SK-N-SH (cell line): Measurements from ENCODE around the gene MME. TPM values are rescaled to one million over a fixed set of nuclear protein-coding genes. Genes with fewer than 3 reads are reported as not detected.

Source experiments
- CTCF ChIA-PET: fragments of 300-600, 350-600 bp; formaldehyde crosslinking; extraction: SDS; loops from one replicate; lab custom pipeline; 2021; lab: Yijun Ruan, JAX
- POLR2A ChIA-PET: fragments of 350-600 bp; sonication (Branson Sonifier 250); formaldehyde crosslinking; extraction: SDS; loops from one replicate; lab custom pipeline; 2020; ENCODE audit warnings: antibody characterized with exemption, inconsistent platforms; lab: Yijun Ruan, JAX
- DNase-seq: peaks from one replicate; pipeline ENCODE4 v3.0.0; 2012
- H2AFZ ChIP-seq: fragments of 200-600 bp; sonication (generic); 2 replicates; pipeline ENCODE4 v1.8.1; 2016; ENCODE audit warnings: antibody characterized with exemption, mild to moderate bottlenecking, low read depth
- H3F3A ChIP-seq: fragments of 200-600 bp; sonication (generic); replicated peaks from 2 replicates; pipeline ENCODE3; 2016; ENCODE audit warnings: antibody characterized with exemption, mild to moderate bottlenecking; ENCODE audit not compliant: insufficient read depth
- H3K27ac ChIP-seq, 2 experiments: fragments of 200-500 bp in 1 of 2; fragments of 200-600 bp in 1 of 2; sonication (Bioruptor generic) in 1 of 2; sonication (generic), shearing (Covaris generic) in 1 of 2; 2 replicates each; pipeline versions ENCODE4 v1.5.1 to v1.6.1; 2014 to 2016; ENCODE audit warnings: low read depth in 2 of 2, inconsistent platforms in 1 of 2, low read length in 1 of 2, mild to moderate bottlenecking in 1 of 2, mixed read lengths in 1 of 2
- H3K27me3 ChIP-seq: fragments of 200-600 bp; sonication (generic), shearing (Covaris generic); 2 replicates; pipeline ENCODE4 v1.6.1; 2016; ENCODE audit warnings: mixed run types; ENCODE audit not compliant: insufficient read depth
- H3K36me3 ChIP-seq, 2 experiments: fragments of 200-500 bp in 1 of 2; fragments of 200-600 bp in 1 of 2; sonication (Bioruptor generic) in 1 of 2; sonication (generic) in 1 of 2; replicated peaks in 1 of 2; 2 replicates each; pipeline versions ENCODE3 to v1.5.1; 2014 to 2016; ENCODE audit warnings: low read length in 1 of 2, mild to moderate bottlenecking in 1 of 2; ENCODE audit not compliant: insufficient read depth in 2 of 2, control insufficient read depth in 1 of 2
- H3K4me1 ChIP-seq, 2 experiments: fragments of 200-500 bp in 1 of 2; fragments of 200-600 bp in 1 of 2; sonication (Bioruptor generic) in 1 of 2; sonication (generic), shearing (Covaris generic) in 1 of 2; 2 replicates each; pipeline versions ENCODE4 v1.5.1 to v1.6.1; 2014 to 2016; ENCODE audit warnings: low read depth in 1 of 2, low read length in 1 of 2, mixed run types in 1 of 2; ENCODE audit not compliant: insufficient read depth in 2 of 2, control insufficient read depth in 1 of 2
- H3K4me2 ChIP-seq: fragments of 200-600 bp; sonication (generic), shearing (Covaris generic); 2 replicates; pipeline ENCODE4 v1.6.1; 2017; ENCODE audit warnings: mixed run types
- H3K4me3 ChIP-seq, 2 experiments: fragments of 200-500 bp in 1 of 2; fragments of 200-600 bp in 1 of 2; sonication (Bioruptor generic) in 1 of 2; sonication (generic), shearing (Covaris generic) in 1 of 2; 2 replicates each; pipeline versions ENCODE4 v1.5.1 to v1.8.1; 2014 to 2016; ENCODE audit warnings: low read depth in 2 of 2, inconsistent platforms in 1 of 2, low read length in 1 of 2, mild to moderate bottlenecking in 1 of 2, mixed read lengths in 1 of 2, moderate library complexity in 1 of 2
- H3K79me2 ChIP-seq: fragments of 200-600 bp; sonication (generic); 2 replicates; pipeline ENCODE4 v1.8.1; 2017; ENCODE audit warnings: mild to moderate bottlenecking; ENCODE audit not compliant: insufficient read depth
- H3K9ac ChIP-seq: fragments of 200-600 bp; sonication (generic); 2 replicates; pipeline ENCODE4 v1.6.1; 2017; ENCODE audit warnings: mixed run types
- H3K9me2 ChIP-seq: fragments of 200-600 bp; sonication (generic); 2 replicates; pipeline ENCODE4 v1.6.1; 2017; ENCODE audit warnings: mixed run types
- H3K9me3 ChIP-seq: fragments of 200-600 bp; sonication (generic); 2 replicates; pipeline ENCODE4 v1.6.1; 2017; ENCODE audit warnings: mixed run types, mild to moderate bottlenecking, moderate library complexity
- H4K20me1 ChIP-seq: fragments of 200-600 bp; sonication (generic); 2 replicates; pipeline ENCODE4 v1.6.1; 2017; ENCODE audit warnings: mild to moderate bottlenecking, mixed run types; ENCODE audit not compliant: insufficient read depth
- ELF1 ChIP-seq: IDR thresholded peaks from 2 replicates; pipeline ENCODE4 v1.4.0; 2012
- FOSL2 ChIP-seq: IDR thresholded peaks from 2 replicates; pipeline ENCODE4 v1.4.0; 2012; ENCODE audit warnings: low read depth, mild to moderate bottlenecking, moderate library complexity, borderline replicate concordance
- FOXJ3 ChIP-seq: sonication (generic); formaldehyde crosslinking; IDR thresholded peaks from 2 replicates; pipeline ENCODE4 v1.5.1; 2020; ENCODE audit warnings: mild to moderate bottlenecking, missing genetic modification reagents
- JUND ChIP-seq: IDR thresholded peaks from 2 replicates; pipeline ENCODE4 v1.4.0; 2012
- TAF1 ChIP-seq: IDR thresholded peaks from 2 replicates; pipeline ENCODE4 v1.6.1; 2012; ENCODE audit warnings: low read depth, mild to moderate bottlenecking, low read length, moderate library complexity, borderline replicate concordance
- WGBS: methylation state at CpG from one replicate; pipeline ENCODE4 v1.1.6; 2017; ENCODE audit warnings: low lambda C conversion rate; 5-methylcytosine and 5-hydroxymethylcytosine counted together
- polyA plus RNA-seq, 3 experiments: library from polyadenylated mRNA; depleted of rRNA; stranded (reverse); fragments of >200 nt; gene quantifications; 2 replicates each; pipeline ENCODE4 v1.2.3, GENCODE V29; 2012
- TF ChIP-seq, protein P1 (sequence below): IDR thresholded peaks from 2 replicates; pipeline ENCODE4; 2012
- TF ChIP-seq, protein P2 (sequence below): fragments of 150-350 bp; IDR thresholded peaks from 2 replicates; pipeline ENCODE4 v1.6.1; 2016; ENCODE audit warnings: mild to moderate bottlenecking, low read depth, low read length
- TF ChIP-seq, protein P3 (sequence below): fragments of 200-600 bp; sonication (generic); IDR thresholded peaks from 2 replicates; pipeline ENCODE4 v1.6.1; 2017; ENCODE audit warnings: antibody characterized with exemption, mild to moderate bottlenecking, moderate library complexity

Gene MME
- polyA plus RNA-seq, 1 of the 3 experiments (the other 2 are of a cell fraction): 167 TPM

DNA sequence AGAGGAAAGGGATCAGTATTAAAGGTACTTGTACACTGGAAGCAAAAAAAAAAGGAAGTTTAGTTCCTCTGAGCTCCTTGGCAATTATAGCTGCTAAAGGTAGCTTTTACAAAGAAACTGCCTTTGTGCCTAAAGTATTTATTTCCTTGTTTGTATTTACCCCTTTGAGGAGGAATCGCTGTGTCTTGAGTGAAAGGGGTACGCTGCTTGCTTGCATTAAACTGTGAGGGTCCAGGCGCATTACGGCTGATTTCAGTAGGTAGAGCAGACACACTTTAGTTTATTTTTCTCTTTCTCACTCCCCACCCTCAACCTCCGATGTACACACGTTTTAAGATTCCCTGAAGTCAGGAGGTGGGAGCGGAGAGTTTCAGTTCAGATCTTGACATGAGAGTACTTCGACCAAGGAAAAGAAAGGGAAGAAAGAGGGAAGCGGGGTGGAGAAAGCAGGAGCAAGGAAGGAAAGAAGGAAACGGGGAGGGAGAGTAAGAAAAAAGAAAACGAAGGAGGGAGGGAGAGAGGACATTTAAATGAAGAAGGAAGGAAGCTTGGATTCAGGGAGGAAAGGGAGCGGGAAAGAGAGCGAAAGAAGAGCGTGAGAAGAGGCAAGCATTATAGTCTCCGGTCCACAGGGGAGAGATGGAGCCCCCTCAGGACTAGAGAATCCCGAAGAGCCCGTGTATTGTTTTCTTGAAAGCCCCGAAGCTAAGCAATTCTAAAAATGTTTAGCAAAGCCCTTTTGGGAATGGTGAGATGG lies 1.2 kb upstream of the MME start:
- H3K27me3 ChIP-seq: no peaks in the 10 kb centered on the region
- H3K36me3 ChIP-seq: no peaks in the 10 kb centered on the region
- peak overlapping the region; percentile 93 for H2AFZ ChIP-seq
- H3K79me2 ChIP-seq: no peaks in the 10 kb centered on the region
- peaks cover 0 to 3% of the 10 kb centered on the region in 2 experiments; a peak in 1 of 4 replicates for H3K4me1 ChIP-seq
- no peaks in the 10 kb centered on the region for H3F3A ChIP-seq
- CTCF ChIA-PET: interaction anchor here (1.2 kb wide), 1 partner anchor 12 kb away, joined by 3 read pairs; no protein-coding TSS in a partner anchor
- DNase-seq: no peak
- H3K9ac ChIP-seq: peak overlapping the region; percentile 75
- peak overlapping the region; percentile 73 to 88 for H3K4me3 ChIP-seq
- peak overlapping the region; percentile 96 for H3K4me2 ChIP-seq
- no peak for TF ChIP-seq FOXJ3 (CRISPR knock-in tag)
- TF ChIP-seq ELF1: no peak
- TF ChIP-seq, protein P1, sequence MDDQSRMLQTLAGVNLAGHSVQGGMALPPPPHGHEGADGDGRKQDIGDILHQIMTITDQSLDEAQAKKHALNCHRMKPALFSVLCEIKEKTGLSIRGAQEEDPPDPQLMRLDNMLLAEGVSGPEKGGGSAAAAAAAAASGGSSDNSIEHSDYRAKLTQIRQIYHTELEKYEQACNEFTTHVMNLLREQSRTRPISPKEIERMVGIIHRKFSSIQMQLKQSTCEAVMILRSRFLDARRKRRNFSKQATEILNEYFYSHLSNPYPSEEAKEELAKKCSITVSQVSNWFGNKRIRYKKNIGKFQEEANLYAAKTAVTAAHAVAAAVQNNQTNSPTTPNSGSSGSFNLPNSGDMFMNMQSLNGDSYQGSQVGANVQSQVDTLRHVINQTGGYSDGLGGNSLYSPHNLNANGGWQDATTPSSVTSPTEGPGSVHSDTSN: no peak
- TF ChIP-seq, protein P2, sequence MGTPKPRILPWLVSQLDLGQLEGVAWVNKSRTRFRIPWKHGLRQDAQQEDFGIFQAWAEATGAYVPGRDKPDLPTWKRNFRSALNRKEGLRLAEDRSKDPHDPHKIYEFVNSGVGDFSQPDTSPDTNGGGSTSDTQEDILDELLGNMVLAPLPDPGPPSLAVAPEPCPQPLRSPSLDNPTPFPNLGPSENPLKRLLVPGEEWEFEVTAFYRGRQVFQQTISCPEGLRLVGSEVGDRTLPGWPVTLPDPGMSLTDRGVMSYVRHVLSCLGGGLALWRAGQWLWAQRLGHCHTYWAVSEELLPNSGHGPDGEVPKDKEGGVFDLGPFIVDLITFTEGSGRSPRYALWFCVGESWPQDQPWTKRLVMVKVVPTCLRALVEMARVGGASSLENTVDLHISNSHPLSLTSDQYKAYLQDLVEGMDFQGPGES: no peak
- TF ChIP-seq, protein P3, sequence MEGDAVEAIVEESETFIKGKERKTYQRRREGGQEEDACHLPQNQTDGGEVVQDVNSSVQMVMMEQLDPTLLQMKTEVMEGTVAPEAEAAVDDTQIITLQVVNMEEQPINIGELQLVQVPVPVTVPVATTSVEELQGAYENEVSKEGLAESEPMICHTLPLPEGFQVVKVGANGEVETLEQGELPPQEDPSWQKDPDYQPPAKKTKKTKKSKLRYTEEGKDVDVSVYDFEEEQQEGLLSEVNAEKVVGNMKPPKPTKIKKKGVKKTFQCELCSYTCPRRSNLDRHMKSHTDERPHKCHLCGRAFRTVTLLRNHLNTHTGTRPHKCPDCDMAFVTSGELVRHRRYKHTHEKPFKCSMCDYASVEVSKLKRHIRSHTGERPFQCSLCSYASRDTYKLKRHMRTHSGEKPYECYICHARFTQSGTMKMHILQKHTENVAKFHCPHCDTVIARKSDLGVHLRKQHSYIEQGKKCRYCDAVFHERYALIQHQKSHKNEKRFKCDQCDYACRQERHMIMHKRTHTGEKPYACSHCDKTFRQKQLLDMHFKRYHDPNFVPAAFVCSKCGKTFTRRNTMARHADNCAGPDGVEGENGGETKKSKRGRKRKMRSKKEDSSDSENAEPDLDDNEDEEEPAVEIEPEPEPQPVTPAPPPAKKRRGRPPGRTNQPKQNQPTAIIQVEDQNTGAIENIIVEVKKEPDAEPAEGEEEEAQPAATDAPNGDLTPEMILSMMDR: no peak; the same call in 1 of the 2 replicates
- no peak for TF ChIP-seq TAF1
- 13% methylated on average over 18 of the region's 18 CpGs for WGBS
- POLR2A ChIA-PET: no interaction called here
- H3K9me3 ChIP-seq: no peaks in the 10 kb centered on the region
- no peaks in the 10 kb centered on the region for H4K20me1 ChIP-seq
- peak overlapping the region; percentile 25 to 83; a peak in 2 of 4 replicates for H3K27ac ChIP-seq
- H3K9me2 ChIP-seq: no peaks in the 10 kb centered on the region

DNA sequence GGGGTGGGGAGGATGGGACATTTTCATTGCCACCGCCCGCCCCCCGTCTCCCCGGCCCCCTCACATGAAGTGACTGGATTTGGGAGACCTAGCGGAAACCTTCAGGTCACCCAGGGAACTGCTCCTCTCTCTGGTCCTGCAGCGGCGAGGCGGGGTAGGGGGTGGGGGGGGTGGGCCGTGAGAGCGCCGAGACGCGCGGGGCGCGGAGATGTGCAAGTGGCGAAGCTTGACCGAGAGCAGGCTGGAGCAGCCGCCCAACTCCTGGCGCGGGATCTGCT lies 712 bp upstream of the MME start:
- Histone ChIP-seq H3K9me3 (no peaks in the 10 kb centered on the region), H3K4me3 (peak overlapping the region; percentile 73 to 88), H3K27me3 (no peaks in the 10 kb centered on the region), H3K9me2 (no peaks in the 10 kb centered on the region), H3K9ac (peak overlapping the region; percentile 75; the same call in 1 of the 2 replicates), H4K20me1 (no peaks in the 10 kb centered on the region), H3K79me2 (no peaks in the 10 kb centered on the region), H3K4me2 (peak overlapping the region; percentile 96), H3K36me3 (peaks cover 0 to 5% of the 10 kb centered on the region in 2 experiments), H3K27ac (peak overlapping the region; percentile 58 to 83; a peak in 2 of 4 replicates), H3K4me1 (peaks cover 0 to 3% of the 10 kb centered on the region in 2 experiments; a peak in 1 of 4 replicates), H3F3A (no peaks in the 10 kb centered on the region), H2AFZ (peak overlapping the region; percentile 93)
- POLR2A ChIA-PET: no interaction called here
- 0% methylated on average over 5 of the region's 21 CpGs for WGBS
- peak; percentile 64 for DNase-seq
- no peak for TF ChIP-seq TAF1
- TF ChIP-seq FOSL2: no peak
- TF ChIP-seq JUND: no peak
- CTCF ChIA-PET: interaction anchor here (1.2 kb wide), 1 partner anchor 13 kb away, joined by 3 read pairs; no protein-coding TSS in a partner anchor
